Measurements from ENCODE around the gene NDUFAF5. TPM values are rescaled to one million over a fixed set of nuclear protein-coding genes. Genes with fewer than 3 reads are reported as not detected.

Gene NDUFAF5
- total and polyA plus RNA-seq, 7 experiments from 2014 or later = 5.1 to 43.6 (median 25.2) TPM

GRCh38 chr20:13844296-13844695 is 59.5 kb downstream of the NDUFAF5 start:
- H3K27ac ChIP-seq (ENCODE audit: low read depth, low read length) = no peak overlapping the region
- ChIA-PET POLR2A (no interaction called here), CTCF (no interaction called here)
- peaks cover 0 to 16% (median 4%) of the 10 kb centered on the region in 5 donors for H3K27me3 Mint-ChIP-seq
- no peaks in the 10 kb centered on the region for H3K36me3 Mint-ChIP-seq
- H3K4me1 ChIP-seq (ENCODE audit: control insufficient read depth in 2 of 2, insufficient read depth in 2 of 2, low read length in 2 of 2) = no peaks in the 10 kb centered on the region
- no peaks in the 10 kb centered on the region for H3K9me3 ChIP-seq (ENCODE audit: control insufficient read depth in 2 of 3, low read length in 3 of 3)
- H3K36me3 ChIP-seq (ENCODE audit: control insufficient read depth in 2 of 3, insufficient read depth in 3 of 3, low read length in 3 of 3) = no peaks in the 10 kb centered on the region
- no peak overlapping the region for H3K4me3 ChIP-seq (ENCODE audit: low read length)
- H3K4me1 Mint-ChIP-seq = peaks cover 0 to 2% (median 0%) of the 10 kb centered on the region in 7 donors
- H3K9me3 Mint-ChIP-seq = peaks cover 0 to 2% (median 0%) of the 10 kb centered on the region in 11 donors
- DNase-seq (no peak), ATAC-seq (no peak)
- intact Hi-C loops (cut with micrococcal nuclease) = no loop called here
- no peaks in the 10 kb centered on the region for H3K27me3 ChIP-seq (ENCODE audit: control insufficient read depth in 2 of 2, insufficient read depth in 2 of 2, low read length in 2 of 2)
- no peak overlapping the region for H3K4me3 Mint-ChIP-seq
- no peak overlapping the region for H3K27ac Mint-ChIP-seq

DNA sequence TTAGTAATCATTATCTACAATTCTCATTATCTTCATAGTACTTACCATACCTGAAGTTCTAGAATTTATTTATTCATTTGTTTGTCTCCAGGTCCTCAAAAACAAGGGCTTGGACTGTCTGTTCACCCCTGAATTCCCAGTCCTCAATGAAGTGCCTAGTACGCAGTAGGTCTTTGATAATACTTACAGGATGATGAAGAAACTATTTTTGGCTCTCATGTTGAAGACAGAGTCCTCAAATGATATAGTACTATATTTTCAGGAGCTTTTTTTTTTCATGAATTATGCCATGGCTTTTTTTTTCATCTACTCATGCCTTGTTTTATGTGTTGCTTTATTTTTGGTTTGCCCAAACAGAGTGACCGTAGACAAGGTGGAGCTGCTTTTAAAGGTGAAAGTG is 66.5 kb downstream of the NDUFAF5 start:
- no peaks in the 10 kb centered on the region for H3K4me1 ChIP-seq (ENCODE audit: control insufficient read depth in 2 of 2, insufficient read depth in 2 of 2, low read length in 2 of 2)
- H3K27me3 ChIP-seq (ENCODE audit: control insufficient read depth in 2 of 2, insufficient read depth in 2 of 2, low read length in 2 of 2) = no peaks in the 10 kb centered on the region
- H3K4me3 ChIP-seq (ENCODE audit: low read length) = no peak overlapping the region
- Mint-ChIP-seq H3K36me3 (no peaks in the 10 kb centered on the region), H3K4me1 (peaks cover 0 to 3% (median 0%) of the 10 kb centered on the region in 7 donors), H3K27ac (no peak overlapping the region), H3K9me3 (peaks cover 0 to 2% (median 0%) of the 10 kb centered on the region in 11 donors), H3K27me3 (peaks cover 4 to 13% (median 8%) of the 10 kb centered on the region in 5 donors), H3K4me3 (no peak overlapping the region)
- POLR2A ChIA-PET = no interaction called here
- CTCF ChIA-PET = no interaction called here
- no peak for DNase-seq
- ATAC-seq = no peak
- H3K36me3 ChIP-seq (ENCODE audit: control insufficient read depth in 2 of 3, insufficient read depth in 3 of 3, low read length in 3 of 3) = no peaks in the 10 kb centered on the region
- intact Hi-C loops (cut with micrococcal nuclease) = no loop called here
- no peak overlapping the region for H3K27ac ChIP-seq (ENCODE audit: low read depth, low read length)
- H3K9me3 ChIP-seq (ENCODE audit: control insufficient read depth in 2 of 3, low read length in 3 of 3) = no peaks in the 10 kb centered on the region

GRCh38 chr20:13852306-13852705 is 67.5 kb downstream of the NDUFAF5 start:
- no peak overlapping the region for H3K27ac Mint-ChIP-seq
- H3K27me3 ChIP-seq (ENCODE audit: control insufficient read depth in 2 of 2, insufficient read depth in 2 of 2, low read length in 2 of 2) = no peaks in the 10 kb centered on the region
- POLR2A ChIA-PET = no interaction called here
- no peaks in the 10 kb centered on the region for H3K4me1 ChIP-seq (ENCODE audit: control insufficient read depth in 2 of 2, insufficient read depth in 2 of 2, low read length in 2 of 2)
- peaks cover 0 to 2% (median 0%) of the 10 kb centered on the region in 11 donors for H3K9me3 Mint-ChIP-seq
- H3K9me3 ChIP-seq (ENCODE audit: control insufficient read depth in 2 of 3, low read length in 3 of 3) = no peaks in the 10 kb centered on the region
- no peaks in the 10 kb centered on the region for H3K36me3 ChIP-seq (ENCODE audit: control insufficient read depth in 2 of 3, insufficient read depth in 3 of 3, low read length in 3 of 3)
- H3K36me3 Mint-ChIP-seq = no peaks in the 10 kb centered on the region
- CTCF ChIA-PET = interaction anchor here (0.7 kb wide), 1 partner anchor 48 kb away, joined by 3 read pairs; no protein-coding TSS in a partner anchor
- peaks cover 4 to 14% (median 8%) of the 10 kb centered on the region in 5 donors for H3K27me3 Mint-ChIP-seq
- ATAC-seq (no peak), DNase-seq (no peak)
- intact Hi-C loops (cut with micrococcal nuclease) = no loop called here
- H3K4me3 Mint-ChIP-seq = no peak overlapping the region
- H3K4me1 Mint-ChIP-seq = peaks cover 0 to 3% (median 0%) of the 10 kb centered on the region in 7 donors
- no peak overlapping the region for H3K27ac ChIP-seq (ENCODE audit: low read depth, low read length)
- H3K4me3 ChIP-seq (ENCODE audit: low read length) = no peak overlapping the region

DNA sequence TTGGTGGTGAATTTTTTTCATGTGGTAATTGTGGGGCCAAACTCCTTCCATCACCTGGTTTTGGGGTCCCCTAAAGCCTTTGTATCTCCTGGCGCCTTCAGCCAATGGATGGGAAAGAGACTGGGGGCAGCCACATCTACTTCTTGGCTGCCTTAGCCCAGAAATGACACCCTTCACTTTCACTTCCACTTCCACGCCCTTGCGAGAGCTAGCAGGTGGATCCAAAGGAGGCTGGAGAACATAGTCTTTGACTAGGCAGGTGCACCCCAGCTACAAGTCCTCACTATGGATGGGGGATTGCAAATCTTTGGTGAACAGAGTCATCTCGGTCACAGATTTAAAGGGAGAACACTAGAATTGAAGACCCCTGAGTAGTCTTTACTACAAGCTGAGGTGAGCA is 70.8 kb downstream of the NDUFAF5 start:
- H3K27ac ChIP-seq (ENCODE audit: low read depth, low read length) = no peak overlapping the region
- POLR2A ChIA-PET = no interaction called here
- H3K9me3 Mint-ChIP-seq = peaks cover 0 to 6% (median 0%) of the 10 kb centered on the region in 11 donors

DNA sequence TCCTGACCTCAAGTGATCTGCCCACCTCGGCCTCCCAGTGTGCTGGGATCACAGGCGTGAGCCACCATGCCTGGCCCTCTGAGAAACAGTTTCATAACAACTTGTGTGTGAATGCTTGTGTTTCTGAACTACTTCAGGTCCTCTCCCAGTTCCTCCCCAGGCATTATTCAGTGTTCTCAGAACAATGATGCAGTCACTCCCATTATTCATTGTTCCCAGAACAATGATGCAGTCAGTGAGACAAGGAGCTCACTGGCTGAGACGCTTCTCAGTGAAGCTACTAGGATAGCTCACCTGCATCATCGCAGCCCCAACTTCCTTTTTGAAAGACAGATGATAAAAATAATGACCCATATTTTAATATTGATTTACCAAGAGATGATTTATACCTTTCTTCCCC is 71.5 kb downstream of the NDUFAF5 start:
- no peak for ATAC-seq
- intact Hi-C loops (cut with micrococcal nuclease) = no loop called here
- no peak overlapping the region for H3K4me3 Mint-ChIP-seq
- no peaks in the 10 kb centered on the region for H3K36me3 Mint-ChIP-seq
- Histone ChIP-seq H3K36me3 (ENCODE audit: control insufficient read depth in 2 of 3, insufficient read depth in 3 of 3, low read length in 3 of 3) (no peaks in the 10 kb centered on the region), H3K4me3 (ENCODE audit: low read length) (no peak overlapping the region), H3K27me3 (ENCODE audit: control insufficient read depth in 2 of 2, insufficient read depth in 2 of 2, low read length in 2 of 2) (no peaks in the 10 kb centered on the region), H3K27ac (ENCODE audit: low read depth, low read length) (no peak overlapping the region), H3K9me3 (ENCODE audit: control insufficient read depth in 2 of 3, low read length in 3 of 3) (no peaks in the 10 kb centered on the region), H3K4me1 (ENCODE audit: control insufficient read depth in 2 of 2, insufficient read depth in 2 of 2, low read length in 2 of 2) (no peaks in the 10 kb centered on the region)
- peaks cover 0 to 11% (median 0%) of the 10 kb centered on the region in 11 donors for H3K9me3 Mint-ChIP-seq
- H3K27me3 Mint-ChIP-seq = peaks cover 8 to 20% (median 13%) of the 10 kb centered on the region in 5 donors
- ChIA-PET CTCF (no interaction called here), POLR2A (no interaction called here)
- peaks cover 0 to 1% (median 0%) of the 10 kb centered on the region in 7 donors for H3K4me1 Mint-ChIP-seq
- H3K27ac Mint-ChIP-seq = no peak overlapping the region
- DNase-seq = no peak

More for the DNA sequence above, 70.8 kb downstream of the NDUFAF5 start:
- DNase-seq (no peak), ATAC-seq (no peak)
- no peaks in the 10 kb centered on the region for H3K36me3 ChIP-seq (ENCODE audit: control insufficient read depth in 2 of 3, insufficient read depth in 3 of 3, low read length in 3 of 3)
- no peaks in the 10 kb centered on the region for H3K4me1 ChIP-seq (ENCODE audit: control insufficient read depth in 2 of 2, insufficient read depth in 2 of 2, low read length in 2 of 2)
- no peaks in the 10 kb centered on the region for H3K27me3 ChIP-seq (ENCODE audit: control insufficient read depth in 2 of 2, insufficient read depth in 2 of 2, low read length in 2 of 2)
- Mint-ChIP-seq H3K36me3 (no peaks in the 10 kb centered on the region), H3K4me3 (no peak overlapping the region), H3K4me1 (peaks cover 0 to 1% (median 0%) of the 10 kb centered on the region in 7 donors), H3K27ac (no peak overlapping the region), H3K27me3 (peaks cover 8 to 15% (median 13%) of the 10 kb centered on the region in 5 donors)
- CTCF ChIA-PET = no interaction called here
- intact Hi-C loops (cut with micrococcal nuclease) = no loop called here
- H3K9me3 ChIP-seq (ENCODE audit: control insufficient read depth in 2 of 3, low read length in 3 of 3) = no peaks in the 10 kb centered on the region
- no peak overlapping the region for H3K4me3 ChIP-seq (ENCODE audit: low read length)

DNA sequence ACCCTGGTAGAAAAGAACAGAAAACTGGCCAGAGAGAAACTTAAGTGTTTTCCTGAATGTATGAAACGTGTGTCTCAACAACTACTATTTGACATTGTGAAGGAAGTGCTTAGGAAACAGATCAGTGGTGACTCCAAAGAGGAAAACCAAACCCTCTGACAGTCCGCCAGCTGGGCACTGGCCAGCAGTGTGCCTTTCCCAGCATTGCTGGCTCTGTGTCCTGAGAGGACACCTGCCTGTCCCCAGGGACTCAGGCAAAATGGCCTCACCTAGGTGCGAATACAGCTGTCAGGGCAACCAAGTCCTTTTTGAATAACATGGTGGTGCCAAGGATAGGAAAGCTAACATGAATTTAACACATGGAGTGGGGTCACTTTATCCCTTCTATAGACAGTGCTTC is 72.5 kb downstream of the NDUFAF5 start:
- Mint-ChIP-seq H3K4me1 (peaks cover 0 to 1% (median 0%) of the 10 kb centered on the region in 7 donors), H3K27me3 (peaks cover 4 to 27% (median 18%) of the 10 kb centered on the region in 5 donors), H3K9me3 (peaks cover 0 to 11% (median 0%) of the 10 kb centered on the region in 11 donors), H3K27ac (no peak overlapping the region), H3K4me3 (no peak overlapping the region), H3K36me3 (peaks cover 0 to 3% (median 0%) of the 10 kb centered on the region in 5 donors)
- H3K27ac ChIP-seq (ENCODE audit: low read depth, low read length) = no peak overlapping the region
- DNase-seq (no peak), ATAC-seq (no peak)
- POLR2A ChIA-PET = no interaction called here
- H3K4me3 ChIP-seq (ENCODE audit: low read length) = no peak overlapping the region
- no peaks in the 10 kb centered on the region for H3K9me3 ChIP-seq (ENCODE audit: control insufficient read depth in 2 of 3, low read length in 3 of 3)
- intact Hi-C loops (cut with micrococcal nuclease) = no loop called here
- no peaks in the 10 kb centered on the region for H3K27me3 ChIP-seq (ENCODE audit: control insufficient read depth in 2 of 2, insufficient read depth in 2 of 2, low read length in 2 of 2)
- no peaks in the 10 kb centered on the region for H3K36me3 ChIP-seq (ENCODE audit: control insufficient read depth in 2 of 3, insufficient read depth in 3 of 3, low read length in 3 of 3)
- no peaks in the 10 kb centered on the region for H3K4me1 ChIP-seq (ENCODE audit: control insufficient read depth in 2 of 2, insufficient read depth in 2 of 2, low read length in 2 of 2)
- CTCF ChIA-PET = no interaction called here

DNA sequence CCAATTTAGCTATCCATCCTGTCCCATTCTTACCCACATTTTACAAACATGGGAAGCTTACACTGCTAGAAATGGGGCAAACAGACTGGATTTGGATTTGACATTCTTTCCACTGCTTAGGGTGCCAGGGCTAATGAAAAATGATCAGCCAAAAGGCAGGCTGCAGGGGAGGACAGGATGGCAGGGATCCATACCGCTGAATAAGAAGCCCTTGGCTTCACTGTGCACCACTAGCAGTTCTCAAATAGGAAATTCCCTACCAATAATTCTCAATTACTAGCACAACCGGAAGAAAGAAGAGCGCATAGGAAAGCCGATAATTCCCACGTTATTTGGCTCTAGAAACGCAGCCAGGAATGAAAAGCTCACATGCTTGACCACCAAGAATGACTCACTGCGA is 73.1 kb downstream of the NDUFAF5 start:
- no peak for ATAC-seq

More for the DNA sequence above, 73.1 kb downstream of the NDUFAF5 start:
- POLR2A ChIA-PET = no interaction called here
- Mint-ChIP-seq H3K27ac (no peak overlapping the region), H3K36me3 (peaks cover 0 to 3% (median 0%) of the 10 kb centered on the region in 5 donors), H3K4me1 (peaks cover 0 to 1% (median 0%) of the 10 kb centered on the region in 7 donors), H3K9me3 (peaks cover 0 to 11% (median 0%) of the 10 kb centered on the region in 11 donors), H3K27me3 (peaks cover 0 to 27% (median 15%) of the 10 kb centered on the region in 5 donors), H3K4me3 (no peak overlapping the region)
- intact Hi-C loops (cut with micrococcal nuclease) = no loop called here
- Histone ChIP-seq H3K27me3 (ENCODE audit: control insufficient read depth in 2 of 2, insufficient read depth in 2 of 2, low read length in 2 of 2) (no peaks in the 10 kb centered on the region), H3K9me3 (ENCODE audit: control insufficient read depth in 2 of 3, low read length in 3 of 3) (no peaks in the 10 kb centered on the region), H3K4me3 (ENCODE audit: low read length) (no peak overlapping the region), H3K4me1 (ENCODE audit: control insufficient read depth in 2 of 2, insufficient read depth in 2 of 2, low read length in 2 of 2) (no peaks in the 10 kb centered on the region), H3K27ac (ENCODE audit: low read depth, low read length) (no peak overlapping the region), H3K36me3 (ENCODE audit: control insufficient read depth in 2 of 3, insufficient read depth in 3 of 3, low read length in 3 of 3) (no peaks in the 10 kb centered on the region)
- DNase-seq = no peak
- CTCF ChIA-PET = no interaction called here

Measured in naive thymus-derived CD4-positive, alpha-beta T cell (primary cell).